Common myeloid progenitor, CD34-positive (primary cell): ENCODE measurements around the gene DUSP22.

ENCODE experiments used
- CTCF ChIA-PET: fragments of 350-600 bp; sonication (Branson Sonifier 250); formaldehyde crosslinking; loops from one replicate; lab custom pipeline; 2021; ENCODE audit warnings: antibody characterized with exemption; lab: Charles Lee
- POLR2A ChIA-PET: fragments of 350-600 bp; sonication (Branson Sonifier 250); formaldehyde crosslinking; loops from one replicate; lab custom pipeline; 2021; ENCODE audit warnings: antibody characterized with exemption; lab: Charles Lee
- DNase-seq, 3 donors: peaks; one replicate each; pipeline versions ENCODE4 v3.0.0 to v3.0.0-alpha.2; 2013
- H3K27ac ChIP-seq, 2 experiments: 1 replicate in 1 of 2; 2 replicates in 1 of 2; pipeline ENCODE4 v1.7.0; 2013; ENCODE audit warnings: inconsistent platforms in 2 of 2, low read length in 2 of 2, mild to moderate bottlenecking in 2 of 2, low read depth in 1 of 2, moderate library complexity in 1 of 2; ENCODE audit not compliant: severe bottlenecking in 2 of 2, insufficient read depth in 1 of 2, poor library complexity in 1 of 2
- H3K27me3 ChIP-seq, 5 experiments: replicated peaks in 2 of 5; 1 replicate in 3 of 5; 2 replicates in 2 of 5; pipeline versions ENCODE4 v1.6.1 to v1.7.0; 2013; ENCODE audit warnings: low read length in 4 of 5, mild to moderate bottlenecking in 2 of 5, moderate library complexity in 2 of 5, inconsistent platforms in 1 of 5; ENCODE audit not compliant: insufficient read depth in 5 of 5, control insufficient read depth in 4 of 5
- H3K36me3 ChIP-seq, 4 experiments: 1 replicate in 2 of 4; 2 replicates in 2 of 4; pipeline versions ENCODE4 v1.6.1 to v1.7.0; 2013; ENCODE audit warnings: low read length in 3 of 4, control low read depth in 1 of 4, mild to moderate bottlenecking in 1 of 4; ENCODE audit not compliant: control insufficient read depth in 4 of 4, insufficient read depth in 4 of 4
- H3K4me1 ChIP-seq, 4 experiments: 1 replicate in 3 of 4; 2 replicates in 1 of 4; pipeline versions ENCODE4 v1.6.1 to v1.7.1; 2013; ENCODE audit warnings: low read length in 3 of 4, mild to moderate bottlenecking in 3 of 4, control low read depth in 1 of 4, inconsistent platforms in 1 of 4, moderate library complexity in 1 of 4; ENCODE audit not compliant: control insufficient read depth in 4 of 4, insufficient read depth in 4 of 4; ENCODE audit errors: control extremely low read depth in 1 of 4
- H3K4me3 ChIP-seq, 7 experiments: 1 replicate in 4 of 7; 2 replicates in 3 of 7; pipeline versions ENCODE4 v1.5.1 to v1.7.0; 2013; ENCODE audit warnings: mild to moderate bottlenecking in 7 of 7, low read length in 6 of 7, moderate library complexity in 6 of 7, inconsistent platforms in 2 of 7, low read depth in 2 of 7, control low read depth in 1 of 7; ENCODE audit not compliant: insufficient read depth in 4 of 7, control insufficient read depth in 1 of 7; ENCODE audit errors: extremely low read depth in 1 of 7
- H3K9me3 ChIP-seq, 5 experiments: 1 replicate in 4 of 5; 2 replicates in 1 of 5; pipeline versions ENCODE4 v1.6.1 to v1.7.1; 2013; ENCODE audit warnings: low read length in 4 of 5, mild to moderate bottlenecking in 2 of 5, inconsistent platforms in 1 of 5, low read depth in 1 of 5, moderate library complexity in 1 of 5; ENCODE audit not compliant: control insufficient read depth in 4 of 5, insufficient read depth in 2 of 5; ENCODE audit errors: control extremely low read depth in 1 of 5
- WGBS: methylation state at CpG from one replicate; pipeline ENCODE4 v1.1.5; 2013; ENCODE audit not compliant: insufficient coverage; 5-methylcytosine and 5-hydroxymethylcytosine counted together

Gene DUSP22

GRCh38 chr6:349491-349921 lies 57.2 kb downstream of the DUSP22 start:
- H3K36me3 ChIP-seq: peaks cover 0 to 23% (median 17%) of the 10 kb centered on the region in 4 experiments
- CTCF ChIA-PET: interaction anchor here (1.2 kb wide), 1 partner anchor 11 kb away, joined by 3 read pairs; no protein-coding TSS in a partner anchor

GRCh38 chr6:350371-350770 lies 58.1 kb downstream of the DUSP22 start:
- WGBS: 95% methylated on average over 8 of the region's 9 CpGs
- ChIA-PET POLR2A (no interaction called here), CTCF (interaction anchor here (0.6 to 1.2 kb wide), 2 partner anchors 9 to 10 kb away, joined by 3 read pairs; no protein-coding TSS in a partner anchor)

More at GRCh38 chr6:349491-349921, 57.2 kb downstream of the DUSP22 start:
- Histone ChIP-seq H3K27me3 (no peaks in the 10 kb centered on the region), H3K9me3 (peaks cover 0 to 2% (median 0%) of the 10 kb centered on the region in 5 experiments), H3K4me1 (no peaks in the 10 kb centered on the region), H3K4me3 (no peak overlapping the region), H3K27ac (no peak overlapping the region)
- POLR2A ChIA-PET: no interaction called here
- no peak for DNase-seq
- WGBS: 93% methylated on average over 6 of the region's 6 CpGs

GRCh38 chr6:351011-351866 lies 59.0 kb downstream of the DUSP22 start:
- POLR2A ChIA-PET: no interaction called here
- Histone ChIP-seq H3K4me1 (peaks cover 0 to 7% (median 0%) of the 10 kb centered on the region in 4 experiments), H3K9me3 (peaks cover 0 to 2% (median 0%) of the 10 kb centered on the region in 5 experiments), H3K27ac (no peak overlapping the region), H3K4me3 (no peak overlapping the region), H3K27me3 (no peaks in the 10 kb centered on the region), H3K36me3 (peaks cover 0 to 22% (median 16%) of the 10 kb centered on the region in 4 experiments)
- DNase-seq: no peak
- CTCF ChIA-PET: interaction anchor here (1.5 kb wide), 2 partner anchors 130 to 162 kb away, joined by 3 to 4 read pairs; no protein-coding TSS in a partner anchor
- 91% methylated on average over 31 of the region's 31 CpGs for WGBS

More at GRCh38 chr6:350371-350770, 58.1 kb downstream of the DUSP22 start:
- no peak overlapping the region for H3K4me3 ChIP-seq
- no peak overlapping the region for H3K27ac ChIP-seq
- peaks cover 0 to 3% (median 0%) of the 10 kb centered on the region in 4 experiments for H3K4me1 ChIP-seq
- peaks cover 0 to 23% (median 17%) of the 10 kb centered on the region in 4 experiments for H3K36me3 ChIP-seq
- H3K27me3 ChIP-seq: no peaks in the 10 kb centered on the region
- peaks cover 0 to 2% (median 0%) of the 10 kb centered on the region in 5 experiments for H3K9me3 ChIP-seq
- DNase-seq: no peak

GRCh38 chr6:351867-352289 lies 59.6 kb downstream of the DUSP22 start:
- peaks cover 0 to 2% (median 0%) of the 10 kb centered on the region in 5 experiments for H3K9me3 ChIP-seq
- ChIA-PET POLR2A (no interaction called here), CTCF (interaction anchor here (1.3 to 1.5 kb wide), 3 partner anchors 13 to 163 kb away, joined by 3 to 4 read pairs (median 3); no protein-coding TSS in a partner anchor)
- no peaks in the 10 kb centered on the region for H3K27me3 ChIP-seq
- no peak overlapping the region for H3K4me3 ChIP-seq
- no peak overlapping the region for H3K27ac ChIP-seq
- peaks cover 0 to 7% (median 0%) of the 10 kb centered on the region in 4 experiments for H3K4me1 ChIP-seq
- peaks cover 0 to 21% (median 14%) of the 10 kb centered on the region in 4 experiments for H3K36me3 ChIP-seq
- no peak for DNase-seq
- 90% methylated on average over 4 of the region's 4 CpGs for WGBS

- Histone ChIP-seq H3K4me3 (no peak overlapping the region), H3K27me3 (no peaks in the 10 kb centered on the region), H3K9me3 (peaks cover 0 to 2% (median 0%) of the 10 kb centered on the region in 5 experiments), H3K4me1 (peaks cover 0 to 7% (median 0%) of the 10 kb centered on the region in 4 experiments), H3K27ac (no peak overlapping the region), H3K36me3 (peaks cover 0 to 21% (median 13%) of the 10 kb centered on the region in 4 experiments)
- DNase-seq: no peak
- 93% methylated on average over 5 of the region's 5 CpGs for WGBS
- ChIA-PET POLR2A (no interaction called here), CTCF (interaction anchor here (0.8 to 1.5 kb wide), 3 partner anchors 9 to 132 kb away, joined by 3 read pairs; no protein-coding TSS in a partner anchor)
Observed at GRCh38 chr6:352474-352873, 60.2 kb downstream of the DUSP22 start.

GRCh38 chr6:352896-353470 lies 60.7 kb downstream of the DUSP22 start:
- Histone ChIP-seq H3K9me3 (peaks cover 0 to 2% (median 0%) of the 10 kb centered on the region in 5 experiments), H3K36me3 (peaks cover 0 to 17% (median 12%) of the 10 kb centered on the region in 4 experiments), H3K4me1 (peaks cover 0 to 7% (median 0%) of the 10 kb centered on the region in 4 experiments), H3K4me3 (no peak overlapping the region), H3K27ac (no peak overlapping the region), H3K27me3 (no peaks in the 10 kb centered on the region)
- DNase-seq: no peak
- CTCF ChIA-PET: interaction anchor here (0.8 to 1.5 kb wide), 3 partner anchors 10 to 132 kb away, joined by 3 read pairs; no protein-coding TSS in a partner anchor
- WGBS: 84% methylated on average over 11 of the region's 11 CpGs
- POLR2A ChIA-PET: no interaction called here
